ENCODE data around the gene SNX7. TPM values are rescaled to one million over a fixed set of nuclear protein-coding genes. Genes with fewer than 3 reads are reported as not detected.

The SNX7 gene
- total RNA-seq, 2 experiments from 2014 or later, result not detected

- Mint-ChIP-seq H3K27ac (no peak overlapping the region), H3K4me1 (no peaks in the 10 kb centered on the region), H3K9me3 (no peaks in the 10 kb centered on the region), H3K27me3 (peaks cover 8% of the 10 kb centered on the region), H3K36me3 (no peaks in the 10 kb centered on the region), H3K4me3 (no peak overlapping the region)
- no peak for DNase-seq
These were observed 15.8 kb downstream of the SNX7 start for GRCh38 chr1:98677288-98677687.

- H3K9me3 Mint-ChIP-seq, result no peaks in the 10 kb centered on the region
- H3K4me1 Mint-ChIP-seq, result no peaks in the 10 kb centered on the region
These were observed 20.3 kb downstream of the SNX7 start for GRCh38 chr1:98681812-98682211.

GRCh38 chr1:98688110-98688739, 26.7 kb downstream of the SNX7 start:
- DNase-seq, result no peak
- no peaks in the 10 kb centered on the region for H3K36me3 Mint-ChIP-seq
- H3K4me3 Mint-ChIP-seq, result no peak overlapping the region
- no peaks in the 10 kb centered on the region for H3K4me1 Mint-ChIP-seq
- no peaks in the 10 kb centered on the region for H3K9me3 Mint-ChIP-seq
- no peak overlapping the region for H3K27ac Mint-ChIP-seq
- peaks cover under 1% of the 10 kb centered on the region for H3K27me3 Mint-ChIP-seq

More at GRCh38 chr1:98681812-98682211, 20.3 kb downstream of the SNX7 start:
- Mint-ChIP-seq H3K27ac (no peak overlapping the region), H3K27me3 (peaks cover 5% of the 10 kb centered on the region), H3K36me3 (no peaks in the 10 kb centered on the region), H3K4me3 (no peak overlapping the region)
- no peak for DNase-seq

DNA sequence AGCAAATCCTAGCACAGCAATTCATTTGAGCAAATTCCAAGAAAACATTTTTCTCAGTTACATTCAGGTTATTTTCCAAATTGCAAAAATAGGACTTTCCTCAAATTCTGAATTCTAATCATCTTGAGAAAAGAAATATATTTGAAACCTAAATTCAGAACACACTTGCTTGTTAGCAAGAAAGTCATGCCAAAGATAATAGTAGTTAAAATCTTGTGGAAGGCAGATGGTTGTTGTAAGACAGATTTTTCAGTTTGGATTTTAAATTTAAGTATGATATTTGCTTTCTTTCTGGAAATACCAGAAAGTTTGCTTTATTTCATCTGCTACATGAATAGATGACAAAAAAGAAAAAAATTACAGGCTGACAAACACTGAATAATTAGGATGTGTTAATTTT, 29.1 kb downstream of the SNX7 start:
- H3K4me1 Mint-ChIP-seq, result no peaks in the 10 kb centered on the region
- no peak for DNase-seq
- no peaks in the 10 kb centered on the region for H3K27me3 Mint-ChIP-seq
- no peak overlapping the region for H3K27ac Mint-ChIP-seq
- H3K9me3 Mint-ChIP-seq, result no peaks in the 10 kb centered on the region
- H3K36me3 Mint-ChIP-seq, result no peaks in the 10 kb centered on the region
- H3K4me3 Mint-ChIP-seq, result no peak overlapping the region

- Mint-ChIP-seq H3K27ac (no peak overlapping the region), H3K4me3 (no peak overlapping the region), H3K36me3 (no peaks in the 10 kb centered on the region), H3K4me1 (no peaks in the 10 kb centered on the region), H3K27me3 (no peaks in the 10 kb centered on the region), H3K9me3 (no peaks in the 10 kb centered on the region)
- no peak for DNase-seq
These were observed 31.0 kb downstream of the SNX7 start for GRCh38 chr1:98692482-98692881.

DNA sequence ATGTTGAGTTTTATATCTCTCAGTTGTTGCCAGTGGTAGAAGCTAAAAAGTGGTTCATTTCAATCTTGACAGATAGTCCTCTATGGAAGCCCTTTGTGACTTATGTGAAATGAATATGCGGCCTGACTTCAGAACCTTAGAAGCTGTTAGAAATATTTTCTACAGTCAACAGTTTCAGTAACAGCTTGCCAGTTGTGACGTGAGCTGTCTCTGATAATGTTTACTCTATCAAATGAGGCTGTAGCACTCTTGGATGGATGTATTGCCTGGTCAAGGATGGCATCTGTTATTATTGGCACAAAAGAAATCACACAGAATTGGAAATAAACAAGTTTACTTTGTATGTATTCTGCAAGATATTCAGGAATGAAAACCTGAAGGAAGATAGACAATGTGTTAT, 31.9 kb downstream of the SNX7 start:
- Mint-ChIP-seq H3K27me3 (no peaks in the 10 kb centered on the region), H3K9me3 (no peaks in the 10 kb centered on the region), H3K36me3 (no peaks in the 10 kb centered on the region), H3K27ac (no peak overlapping the region), H3K4me3 (no peak overlapping the region), H3K4me1 (no peaks in the 10 kb centered on the region)
- DNase-seq, result no peak

GRCh38 chr1:98696077-98696476, 34.6 kb downstream of the SNX7 start:
- no peaks in the 10 kb centered on the region for H3K4me1 Mint-ChIP-seq
- DNase-seq, result no peak
- no peak overlapping the region for H3K27ac Mint-ChIP-seq
- no peaks in the 10 kb centered on the region for H3K9me3 Mint-ChIP-seq
- no peaks in the 10 kb centered on the region for H3K27me3 Mint-ChIP-seq
- no peak overlapping the region for H3K4me3 Mint-ChIP-seq
- no peaks in the 10 kb centered on the region for H3K36me3 Mint-ChIP-seq

GRCh38 chr1:98697781-98698180, 36.3 kb downstream of the SNX7 start:
- H3K9me3 Mint-ChIP-seq, result no peaks in the 10 kb centered on the region
- H3K4me3 Mint-ChIP-seq, result no peak overlapping the region
- no peak for DNase-seq
- peaks cover under 1% of the 10 kb centered on the region for H3K27me3 Mint-ChIP-seq
- H3K4me1 Mint-ChIP-seq, result no peaks in the 10 kb centered on the region
- H3K27ac Mint-ChIP-seq, result no peak overlapping the region
- no peaks in the 10 kb centered on the region for H3K36me3 Mint-ChIP-seq

GRCh38 chr1:98698625-98699024, 37.1 kb downstream of the SNX7 start:
- Mint-ChIP-seq H3K27ac (no peak overlapping the region), H3K27me3 (peaks cover 4% of the 10 kb centered on the region), H3K36me3 (no peaks in the 10 kb centered on the region), H3K4me1 (no peaks in the 10 kb centered on the region), H3K9me3 (no peaks in the 10 kb centered on the region), H3K4me3 (no peak overlapping the region)
- no peak for DNase-seq

DNA sequence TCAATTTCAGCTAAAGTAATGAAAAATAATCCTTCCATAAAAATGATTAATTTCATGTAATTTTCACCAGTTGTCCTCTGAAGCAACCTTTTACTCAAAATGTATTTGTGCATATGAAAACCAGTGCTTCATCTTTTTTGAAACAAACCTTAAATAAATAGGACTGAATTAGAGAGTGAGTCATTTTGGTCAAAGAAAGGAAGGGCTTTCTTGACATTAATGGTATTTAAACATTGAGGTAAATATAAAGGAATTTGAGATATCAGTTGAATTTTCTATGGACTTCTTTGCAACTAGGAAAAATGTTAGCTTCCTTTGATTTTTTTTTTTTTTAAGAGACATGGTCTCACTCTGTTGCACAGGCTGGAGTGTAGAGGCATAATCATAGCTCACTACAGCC, 38.7 kb downstream of the SNX7 start:
- H3K27me3 Mint-ChIP-seq, result peaks cover 4% of the 10 kb centered on the region
- no peaks in the 10 kb centered on the region for H3K36me3 Mint-ChIP-seq
- no peak overlapping the region for H3K27ac Mint-ChIP-seq

DNA sequence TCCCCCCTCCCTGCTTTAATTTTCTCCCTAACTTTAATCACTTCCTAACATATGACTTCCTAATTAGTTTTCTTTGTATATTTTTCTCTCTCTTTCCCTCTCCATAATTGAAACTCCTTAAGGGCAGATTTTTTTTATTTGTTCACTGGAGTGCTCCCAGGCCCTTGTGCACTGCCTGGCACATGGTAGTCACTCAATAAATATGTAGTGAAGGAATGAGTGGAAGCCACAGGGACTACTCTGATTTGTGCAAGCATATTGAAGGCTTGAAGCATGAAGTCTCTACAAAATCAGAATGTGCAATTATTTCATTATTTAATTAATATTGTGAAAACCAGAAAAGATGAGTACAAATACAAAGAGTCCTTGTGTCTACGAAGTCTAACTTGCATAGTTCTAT, 41.5 kb downstream of the SNX7 start:
- no peak overlapping the region for H3K4me3 Mint-ChIP-seq
- DNase-seq, result no peak
- no peaks in the 10 kb centered on the region for H3K36me3 Mint-ChIP-seq
- no peaks in the 10 kb centered on the region for H3K9me3 Mint-ChIP-seq
- no peaks in the 10 kb centered on the region for H3K4me1 Mint-ChIP-seq
- H3K27me3 Mint-ChIP-seq, result peaks cover 4% of the 10 kb centered on the region
- H3K27ac Mint-ChIP-seq, result no peak overlapping the region

More for the DNA sequence above, 38.7 kb downstream of the SNX7 start:
- Mint-ChIP-seq H3K4me1 (no peaks in the 10 kb centered on the region), H3K4me3 (no peak overlapping the region), H3K9me3 (no peaks in the 10 kb centered on the region)
- DNase-seq, result no peak

DNA sequence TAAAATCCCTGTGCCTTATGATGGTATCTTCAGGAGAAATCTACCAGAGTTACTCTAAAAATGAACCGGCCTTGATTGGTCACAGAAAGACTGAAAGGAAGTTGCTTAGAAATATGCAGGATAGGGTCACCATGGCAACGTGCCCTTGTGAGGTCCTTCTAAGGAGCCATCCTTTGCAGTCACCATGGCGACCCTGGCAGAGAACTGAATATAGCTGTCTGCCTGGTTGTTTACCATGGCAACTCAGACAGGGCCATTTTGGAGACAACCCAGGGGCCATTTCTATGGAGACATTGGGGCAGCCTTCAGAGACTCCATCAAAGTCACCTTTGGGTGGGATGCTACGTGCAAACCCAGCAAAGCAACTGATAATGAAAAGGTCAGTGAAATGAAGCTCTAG, 43.0 kb downstream of the SNX7 start:
- Mint-ChIP-seq H3K9me3 (no peaks in the 10 kb centered on the region), H3K36me3 (no peaks in the 10 kb centered on the region), H3K4me1 (no peaks in the 10 kb centered on the region), H3K27ac (no peak overlapping the region), H3K27me3 (peaks cover 4% of the 10 kb centered on the region), H3K4me3 (no peak overlapping the region)
- DNase-seq, result no peak

DNA sequence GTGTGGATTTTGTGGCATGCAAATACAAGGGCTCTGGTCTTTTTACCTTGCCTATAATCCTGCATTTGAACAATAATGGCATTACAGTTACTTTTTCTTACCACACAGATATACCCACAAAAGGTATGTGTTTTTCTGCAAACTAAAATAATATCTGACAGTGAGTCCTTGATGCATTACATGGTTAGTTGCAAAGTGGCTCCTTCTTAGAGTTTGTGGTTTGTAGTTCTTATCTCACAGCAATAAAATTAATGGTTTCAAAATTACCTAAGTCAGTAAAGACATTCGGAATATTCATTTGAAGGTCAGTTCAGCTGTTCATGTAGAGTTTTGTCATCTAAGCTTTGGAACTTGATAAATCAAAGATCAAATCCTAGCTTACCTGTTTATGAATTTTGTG, 43.5 kb downstream of the SNX7 start:
- no peaks in the 10 kb centered on the region for H3K4me1 Mint-ChIP-seq
- no peaks in the 10 kb centered on the region for H3K36me3 Mint-ChIP-seq
- DNase-seq, result no peak
- peaks cover 4% of the 10 kb centered on the region for H3K27me3 Mint-ChIP-seq
- no peak overlapping the region for H3K27ac Mint-ChIP-seq
- no peaks in the 10 kb centered on the region for H3K9me3 Mint-ChIP-seq
- H3K4me3 Mint-ChIP-seq, result no peak overlapping the region

- H3K27ac Mint-ChIP-seq, result no peak overlapping the region
- H3K4me1 Mint-ChIP-seq, result no peaks in the 10 kb centered on the region
- DNase-seq, result no peak
- H3K9me3 Mint-ChIP-seq, result no peaks in the 10 kb centered on the region
- H3K36me3 Mint-ChIP-seq, result no peaks in the 10 kb centered on the region
- peaks cover 4% of the 10 kb centered on the region for H3K27me3 Mint-ChIP-seq
- no peak overlapping the region for H3K4me3 Mint-ChIP-seq
These were observed 44.1 kb downstream of the SNX7 start for GRCh38 chr1:98705591-98705990.

DNA sequence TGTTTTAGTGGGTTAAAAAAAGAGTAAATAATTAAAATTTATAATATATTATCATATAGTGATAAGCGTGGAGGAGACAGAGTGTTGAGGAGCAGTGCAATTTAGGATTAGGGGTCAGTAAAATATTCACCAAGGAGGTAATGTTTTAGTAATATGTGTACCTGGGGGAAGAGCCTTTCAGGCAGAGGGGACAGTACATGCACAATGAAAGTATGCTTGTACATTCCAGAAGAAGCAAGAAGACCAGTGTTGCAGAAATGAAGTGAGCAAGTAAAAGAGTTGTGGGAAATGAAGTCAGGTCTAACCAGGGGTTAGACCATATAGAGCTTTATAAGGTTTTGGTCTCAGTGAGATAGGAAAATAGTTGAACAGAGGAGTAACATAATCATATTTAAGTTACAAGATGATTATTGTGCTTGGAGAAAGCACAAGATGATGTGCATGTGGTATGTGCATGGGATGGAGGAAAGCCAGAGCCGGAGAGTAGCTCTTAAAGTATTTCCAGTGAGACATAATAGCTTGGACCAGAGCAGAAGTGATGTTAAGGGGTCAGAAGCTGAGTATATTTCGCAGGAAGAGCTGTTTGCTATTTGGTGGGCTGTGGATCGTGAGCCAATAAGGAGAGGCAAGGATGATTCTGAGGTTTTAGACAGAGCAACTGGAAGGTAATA, 44.8 kb downstream of the SNX7 start:
- no peaks in the 10 kb centered on the region for H3K4me1 Mint-ChIP-seq
- H3K27ac Mint-ChIP-seq, result no peak overlapping the region
- H3K27me3 Mint-ChIP-seq, result peaks cover 4% of the 10 kb centered on the region
- H3K9me3 Mint-ChIP-seq, result no peaks in the 10 kb centered on the region
- DNase-seq, result no peak
- H3K36me3 Mint-ChIP-seq, result no peaks in the 10 kb centered on the region
- no peak overlapping the region for H3K4me3 Mint-ChIP-seq

GRCh38 chr1:98707556-98707955, 46.0 kb downstream of the SNX7 start:
- H3K4me1 Mint-ChIP-seq, result no peaks in the 10 kb centered on the region
- no peak overlapping the region for H3K4me3 Mint-ChIP-seq

More at GRCh38 chr1:98707556-98707955, 46.0 kb downstream of the SNX7 start:
- Mint-ChIP-seq H3K9me3 (no peaks in the 10 kb centered on the region), H3K27me3 (peaks cover 4% of the 10 kb centered on the region), H3K27ac (no peak overlapping the region), H3K36me3 (no peaks in the 10 kb centered on the region)
- DNase-seq, result no peak
